Activated CD4-positive, alpha-beta T cell treated with anti-CD3 and anti-CD28 coated beads, Interleukin-2, amount 50 U/mL, for 4 hours (primary cell): Measurements from ENCODE around the gene SALL3.

ENCODE experiments used
- DNase-seq, 2 experiments: peaks; one replicate each; pipeline ENCODE4 v3.0.0-alpha.2; 2020

The SALL3 gene

DNA sequence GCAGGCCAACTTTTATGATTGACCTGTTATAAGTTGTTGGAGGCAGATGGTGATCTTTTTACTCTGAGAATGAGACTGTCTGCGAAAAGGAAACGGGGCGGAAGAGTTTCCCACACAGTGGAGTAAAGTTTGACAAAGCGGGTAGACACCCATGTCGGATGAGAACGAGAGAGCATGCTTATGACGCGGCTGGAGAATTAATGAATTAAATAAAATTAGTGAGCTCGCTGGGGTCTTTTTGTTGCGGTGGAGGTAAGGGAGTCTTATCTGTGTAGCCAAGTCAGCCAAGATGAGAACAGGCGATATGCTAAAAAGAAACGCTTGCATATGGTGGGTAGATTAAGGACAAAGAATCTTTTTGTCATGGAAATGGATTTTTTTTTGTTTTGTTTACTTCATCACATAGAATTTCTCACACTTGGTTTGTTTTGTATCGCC lies 1.8 kb downstream of the SALL3 start:
- no peak for DNase-seq

DNA sequence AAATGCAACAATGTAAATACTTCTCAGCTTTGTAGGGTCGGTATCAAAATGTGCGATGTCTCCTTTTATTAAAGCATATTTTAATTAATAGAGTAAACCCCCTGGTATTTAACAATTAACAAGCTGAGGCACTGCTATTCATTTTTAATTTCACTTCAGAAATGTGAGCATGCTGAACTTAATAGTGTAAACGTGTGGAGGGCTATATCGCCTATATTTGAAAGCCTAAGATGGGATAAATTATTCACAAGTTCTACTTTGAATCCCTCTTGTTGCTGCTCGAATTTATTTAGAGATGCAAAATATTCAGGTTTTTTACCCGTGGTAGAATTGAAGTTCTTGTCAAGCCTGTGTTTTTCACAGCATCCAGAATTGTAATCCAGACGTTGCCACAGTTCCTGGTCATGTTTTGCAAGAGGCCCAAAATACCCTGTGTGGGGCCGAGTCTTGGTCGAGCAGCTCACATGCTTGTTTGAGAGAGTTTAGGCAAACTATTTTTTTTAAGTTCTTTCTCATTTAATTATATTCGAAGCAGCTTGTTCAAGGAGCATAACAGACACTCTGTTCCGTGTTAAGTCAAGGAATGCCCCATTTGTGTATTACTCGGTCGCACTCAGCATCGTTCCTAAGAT lies 2.5 kb downstream of the SALL3 start:
- no peak for DNase-seq

DNA sequence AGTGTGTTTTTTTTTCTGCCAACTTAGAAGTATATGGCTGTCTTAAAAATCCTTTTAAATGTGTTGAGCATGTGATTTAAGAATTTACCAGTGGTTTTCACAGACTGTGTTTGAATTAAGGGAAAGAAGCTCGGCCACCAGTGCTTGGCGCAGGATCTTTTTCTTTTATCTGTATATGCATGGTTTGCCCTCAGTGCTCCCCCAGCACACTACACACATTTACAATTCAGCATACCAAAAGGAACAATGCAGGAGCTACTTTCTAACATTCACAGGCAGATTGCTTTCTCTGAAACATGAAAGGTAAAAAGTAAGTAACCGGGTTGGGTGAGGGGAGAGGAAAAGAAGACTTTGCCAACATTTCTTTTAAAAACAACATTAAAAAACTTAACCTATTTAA lies 3.9 kb downstream of the SALL3 start:
- DNase-seq: no peak

DNA sequence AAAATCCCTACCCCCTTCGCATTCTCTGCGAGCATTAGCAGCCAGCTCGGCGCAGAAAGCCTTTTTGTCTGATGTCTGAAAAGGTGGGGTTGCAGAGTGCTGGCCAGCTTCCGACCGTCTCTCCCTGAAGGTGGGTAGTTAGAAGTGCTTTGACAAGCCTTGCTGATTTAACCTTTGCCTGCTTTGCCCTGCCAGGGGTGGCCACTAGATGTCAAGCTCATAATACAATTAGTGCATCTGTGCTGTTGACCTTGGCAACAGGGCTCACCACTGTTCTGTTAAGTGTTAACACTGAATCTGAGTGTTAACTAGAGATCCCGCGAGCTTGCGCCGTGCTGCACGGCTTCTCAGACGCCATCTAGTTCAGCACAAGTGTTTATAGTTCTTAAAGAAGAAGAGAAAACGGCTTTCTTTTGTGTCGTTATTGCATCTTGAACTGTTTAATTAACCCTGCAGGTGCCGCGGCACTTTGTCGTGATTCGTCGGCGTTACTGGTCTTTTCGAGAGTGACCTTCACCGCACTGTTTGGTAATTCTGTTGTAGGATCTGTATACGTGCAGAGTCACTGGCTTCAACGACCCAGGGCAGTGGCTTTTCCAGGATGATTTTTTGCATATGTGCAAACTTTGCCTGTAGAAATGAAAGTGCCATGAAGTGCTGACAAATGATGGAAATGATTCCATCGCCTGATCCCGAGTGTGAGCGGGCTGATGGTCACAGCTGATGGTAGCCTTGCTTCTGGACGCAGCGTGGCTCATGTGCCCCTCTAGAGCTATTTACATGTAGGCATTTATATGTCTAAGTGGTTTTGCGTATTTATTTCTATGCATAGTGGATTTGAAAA lies 5.5 kb downstream of the SALL3 start:
- DNase-seq: no peak

DNA sequence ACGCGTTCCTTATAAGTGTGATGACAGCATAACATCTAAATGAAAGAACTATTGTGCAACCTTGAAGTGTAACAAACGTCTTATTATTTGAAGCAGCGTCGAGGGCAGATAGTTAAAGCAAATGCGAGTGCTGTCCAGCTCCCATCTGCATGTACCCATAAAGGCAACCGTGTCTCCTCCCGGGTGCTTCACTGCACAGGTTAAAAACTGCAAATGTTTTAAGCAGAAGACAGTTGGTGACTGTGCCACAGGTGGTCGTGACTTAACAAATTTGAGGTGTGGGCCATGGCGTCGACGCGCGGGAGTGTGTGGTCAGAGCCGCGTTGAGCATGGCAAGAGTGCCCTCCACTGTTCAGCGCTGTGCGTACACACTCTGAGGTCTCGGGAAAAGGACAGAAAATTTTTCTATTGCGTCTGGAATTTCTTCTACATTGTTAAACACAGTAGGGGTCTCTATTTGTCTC lies 6.4 kb downstream of the SALL3 start:
- no peak for DNase-seq

DNA sequence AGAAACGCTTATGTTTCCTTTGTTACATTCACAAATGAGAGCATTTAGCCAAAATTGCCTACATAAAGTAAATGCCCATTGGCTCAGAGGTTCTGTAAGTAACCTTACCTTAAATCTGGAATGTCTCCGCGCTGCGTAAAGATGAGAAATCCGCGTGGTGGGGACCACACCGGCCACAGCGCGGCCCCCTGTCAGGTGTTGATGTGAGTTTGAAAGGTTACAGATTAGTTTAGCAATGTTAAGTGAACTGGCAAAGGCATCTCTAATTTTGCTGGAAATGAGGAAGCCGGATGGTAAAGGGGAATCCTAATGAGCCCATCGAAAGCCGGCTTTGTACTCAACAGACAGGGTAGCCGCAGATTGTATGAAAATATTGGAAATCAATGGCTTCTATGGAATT lies 11.8 kb downstream of the SALL3 start:
- DNase-seq: no peak

DNA sequence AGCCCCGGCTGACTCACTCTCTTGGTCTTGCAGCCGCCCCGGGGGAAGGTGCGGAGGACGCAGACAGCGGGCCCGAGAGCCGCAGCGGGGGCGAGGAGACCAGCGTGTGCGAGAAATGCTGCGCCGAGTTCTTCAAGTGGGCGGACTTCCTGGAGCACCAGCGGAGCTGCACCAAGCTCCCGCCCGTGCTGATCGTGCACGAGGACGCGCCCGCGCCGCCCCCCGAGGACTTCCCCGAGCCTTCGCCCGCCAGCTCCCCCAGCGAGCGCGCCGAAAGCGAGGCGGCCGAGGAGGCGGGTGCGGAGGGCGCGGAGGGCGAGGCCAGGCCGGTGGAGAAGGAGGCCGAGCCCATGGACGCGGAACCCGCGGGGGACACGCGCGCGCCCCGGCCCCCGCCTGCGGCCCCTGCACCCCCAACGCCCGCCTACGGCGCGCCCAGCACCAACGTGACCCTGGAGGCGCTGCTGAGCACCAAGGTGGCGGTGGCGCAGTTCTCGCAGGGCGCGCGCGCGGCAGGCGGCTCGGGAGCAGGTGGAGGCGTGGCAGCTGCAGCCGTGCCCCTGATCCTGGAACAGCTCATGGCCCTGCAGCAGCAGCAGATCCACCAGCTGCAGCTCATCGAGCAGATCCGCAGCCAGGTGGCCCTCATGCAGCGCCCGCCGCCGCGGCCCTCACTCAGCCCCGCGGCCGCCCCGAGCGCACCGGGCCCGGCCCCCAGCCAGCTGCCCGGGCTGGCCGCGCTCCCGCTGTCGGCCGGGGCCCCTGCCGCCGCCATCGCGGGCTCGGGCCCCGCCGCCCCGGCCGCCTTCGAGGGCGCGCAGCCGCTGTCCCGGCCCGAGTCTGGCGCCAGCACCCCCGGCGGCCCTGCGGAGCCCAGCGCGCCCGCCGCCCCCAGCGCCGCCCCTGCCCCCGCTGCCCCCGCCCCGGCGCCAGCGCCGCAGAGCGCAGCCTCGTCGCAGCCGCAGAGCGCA lies 12.7 kb downstream of the SALL3 start:
- DNase-seq: no peak

DNA sequence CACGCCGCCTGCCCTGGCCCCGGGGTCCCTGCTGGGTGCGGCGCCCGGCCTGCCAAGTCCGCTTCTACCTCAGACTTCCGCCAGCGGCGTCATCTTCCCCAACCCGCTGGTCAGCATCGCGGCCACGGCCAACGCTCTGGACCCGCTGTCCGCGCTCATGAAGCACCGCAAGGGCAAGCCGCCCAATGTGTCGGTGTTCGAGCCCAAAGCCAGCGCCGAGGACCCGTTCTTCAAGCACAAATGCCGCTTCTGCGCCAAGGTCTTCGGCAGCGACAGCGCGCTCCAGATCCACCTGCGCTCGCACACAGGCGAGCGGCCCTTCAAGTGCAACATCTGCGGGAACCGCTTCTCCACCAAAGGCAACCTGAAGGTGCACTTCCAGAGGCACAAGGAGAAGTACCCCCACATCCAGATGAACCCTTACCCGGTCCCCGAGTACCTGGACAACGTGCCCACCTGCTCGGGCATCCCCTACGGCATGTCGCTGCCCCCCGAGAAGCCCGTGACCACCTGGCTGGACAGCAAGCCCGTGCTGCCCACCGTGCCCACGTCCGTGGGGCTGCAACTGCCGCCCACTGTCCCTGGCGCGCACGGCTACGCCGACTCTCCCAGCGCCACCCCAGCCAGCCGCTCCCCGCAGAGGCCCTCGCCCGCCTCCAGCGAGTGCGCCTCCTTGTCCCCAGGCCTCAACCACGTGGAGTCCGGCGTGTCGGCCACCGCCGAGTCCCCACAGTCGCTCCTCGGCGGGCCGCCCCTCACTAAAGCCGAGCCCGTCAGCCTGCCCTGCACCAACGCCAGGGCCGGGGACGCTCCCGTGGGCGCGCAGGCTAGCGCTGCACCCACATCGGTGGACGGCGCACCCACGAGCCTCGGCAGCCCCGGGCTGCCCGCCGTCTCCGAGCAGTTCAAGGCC lies 13.7 kb downstream of the SALL3 start:
- DNase-seq: no peak

DNA sequence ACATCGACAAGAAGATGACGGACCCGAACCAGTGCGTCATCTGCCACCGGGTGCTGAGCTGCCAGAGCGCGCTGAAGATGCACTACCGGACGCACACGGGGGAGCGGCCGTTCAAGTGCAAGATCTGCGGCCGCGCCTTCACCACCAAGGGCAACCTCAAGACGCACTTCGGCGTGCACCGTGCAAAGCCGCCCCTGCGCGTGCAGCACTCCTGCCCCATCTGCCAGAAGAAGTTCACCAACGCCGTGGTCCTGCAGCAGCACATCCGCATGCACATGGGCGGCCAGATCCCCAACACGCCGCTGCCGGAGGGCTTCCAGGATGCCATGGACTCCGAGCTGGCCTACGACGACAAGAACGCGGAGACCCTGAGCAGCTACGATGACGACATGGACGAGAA lies 14.4 kb downstream of the SALL3 start:
- no peak for DNase-seq

DNA sequence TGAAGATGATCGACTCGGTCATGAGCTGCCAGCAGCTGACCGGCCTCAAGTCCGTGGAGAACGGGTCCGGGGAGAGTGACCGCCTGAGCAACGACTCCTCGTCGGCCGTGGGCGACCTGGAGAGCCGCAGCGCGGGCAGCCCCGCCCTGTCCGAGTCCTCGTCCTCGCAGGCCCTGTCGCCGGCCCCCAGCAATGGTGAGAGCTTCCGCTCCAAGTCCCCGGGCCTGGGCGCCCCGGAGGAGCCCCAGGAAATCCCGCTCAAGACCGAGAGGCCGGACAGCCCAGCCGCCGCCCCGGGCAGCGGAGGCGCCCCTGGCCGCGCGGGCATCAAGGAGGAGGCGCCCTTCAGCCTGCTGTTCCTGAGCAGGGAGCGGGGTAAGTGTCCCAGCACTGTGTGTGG lies 14.9 kb downstream of the SALL3 start:
- DNase-seq: no peak

DNA sequence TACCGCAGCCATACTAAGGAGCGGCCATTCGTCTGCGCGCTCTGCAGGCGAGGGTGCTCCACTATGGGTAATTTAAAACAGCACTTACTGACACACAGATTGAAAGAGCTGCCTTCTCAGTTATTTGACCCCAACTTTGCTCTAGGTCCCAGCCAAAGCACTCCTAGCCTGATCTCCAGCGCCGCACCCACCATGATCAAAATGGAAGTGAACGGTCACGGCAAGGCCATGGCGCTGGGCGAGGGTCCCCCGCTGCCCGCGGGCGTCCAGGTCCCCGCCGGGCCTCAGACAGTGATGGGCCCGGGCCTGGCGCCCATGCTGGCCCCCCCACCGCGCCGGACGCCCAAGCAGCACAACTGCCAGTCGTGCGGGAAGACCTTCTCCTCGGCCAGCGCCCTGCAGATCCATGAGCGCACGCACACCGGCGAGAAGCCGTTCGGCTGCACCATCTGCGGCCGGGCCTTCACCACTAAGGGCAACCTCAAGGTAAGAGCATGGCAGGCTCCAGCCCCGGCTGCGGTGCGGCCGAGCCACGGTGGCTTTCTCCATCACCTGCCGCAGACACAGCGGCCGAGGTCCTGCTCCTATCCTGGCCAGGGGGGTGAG lies 15.5 kb downstream of the SALL3 start:
- no peak for DNase-seq

DNA sequence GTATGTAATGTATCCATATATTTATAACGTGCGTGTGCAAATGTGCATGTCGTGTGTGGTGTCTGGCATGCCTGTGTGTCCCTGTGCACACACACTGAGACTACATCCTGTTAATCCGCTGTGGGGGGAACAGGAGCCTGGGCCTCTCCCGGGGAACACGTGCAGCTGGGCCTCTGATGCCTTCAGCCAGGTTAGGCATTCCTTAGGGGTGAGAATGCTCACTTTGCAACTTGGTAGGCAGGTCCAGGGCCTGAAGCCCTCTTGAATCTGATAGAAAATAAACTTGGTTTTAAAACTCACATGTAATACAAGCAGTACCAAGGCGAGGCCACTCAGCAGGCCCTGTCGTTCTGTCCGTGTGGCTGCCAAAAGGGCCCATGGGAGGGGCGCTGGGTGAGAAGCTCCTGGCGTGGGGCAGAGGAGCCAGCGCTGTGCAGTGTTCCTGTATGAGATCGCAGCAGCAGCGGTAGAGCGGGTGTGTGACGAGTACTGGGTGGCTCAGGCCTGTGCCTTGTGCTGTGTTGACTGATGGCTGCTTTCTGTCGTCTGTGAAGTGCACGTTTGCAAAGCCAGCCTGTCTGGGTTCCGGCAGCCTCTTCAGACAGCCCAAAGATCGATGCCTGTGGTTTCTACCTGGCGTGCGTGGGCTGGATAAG lies 16.2 kb downstream of the SALL3 start:
- DNase-seq: no peak

DNA sequence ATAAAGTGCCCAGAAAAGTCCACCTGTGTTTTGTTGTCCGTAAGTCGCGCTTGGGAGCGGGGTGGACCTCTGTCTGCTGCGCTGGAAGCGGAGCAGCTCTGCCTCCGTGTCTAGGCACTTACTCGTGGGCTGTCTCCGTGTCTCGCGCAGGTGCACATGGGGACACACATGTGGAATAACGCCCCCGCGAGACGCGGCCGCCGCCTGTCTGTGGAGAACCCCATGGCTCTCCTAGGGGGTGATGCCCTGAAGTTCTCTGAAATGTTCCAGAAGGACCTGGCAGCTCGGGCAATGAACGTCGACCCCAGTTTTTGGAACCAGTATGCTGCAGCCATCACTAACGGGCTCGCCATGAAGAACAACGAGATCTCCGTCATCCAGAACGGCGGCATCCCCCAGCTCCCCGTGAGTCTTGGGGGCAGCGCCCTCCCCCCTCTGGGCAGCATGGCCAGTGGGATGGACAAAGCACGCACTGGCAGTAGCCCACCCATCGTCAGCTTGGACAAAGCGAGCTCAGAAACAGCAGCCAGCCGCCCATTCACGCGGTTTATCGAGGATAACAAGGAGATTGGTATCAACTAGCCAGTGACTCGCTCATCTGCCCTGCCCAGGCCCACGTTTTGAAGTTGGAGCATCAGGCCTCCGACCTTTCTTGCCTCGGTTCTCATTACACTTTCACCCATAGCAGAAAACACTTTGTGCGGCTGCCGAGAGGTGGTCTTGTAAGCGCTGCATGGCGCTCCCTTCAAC lies 17.3 kb downstream of the SALL3 start:
- DNase-seq: no peak

DNA sequence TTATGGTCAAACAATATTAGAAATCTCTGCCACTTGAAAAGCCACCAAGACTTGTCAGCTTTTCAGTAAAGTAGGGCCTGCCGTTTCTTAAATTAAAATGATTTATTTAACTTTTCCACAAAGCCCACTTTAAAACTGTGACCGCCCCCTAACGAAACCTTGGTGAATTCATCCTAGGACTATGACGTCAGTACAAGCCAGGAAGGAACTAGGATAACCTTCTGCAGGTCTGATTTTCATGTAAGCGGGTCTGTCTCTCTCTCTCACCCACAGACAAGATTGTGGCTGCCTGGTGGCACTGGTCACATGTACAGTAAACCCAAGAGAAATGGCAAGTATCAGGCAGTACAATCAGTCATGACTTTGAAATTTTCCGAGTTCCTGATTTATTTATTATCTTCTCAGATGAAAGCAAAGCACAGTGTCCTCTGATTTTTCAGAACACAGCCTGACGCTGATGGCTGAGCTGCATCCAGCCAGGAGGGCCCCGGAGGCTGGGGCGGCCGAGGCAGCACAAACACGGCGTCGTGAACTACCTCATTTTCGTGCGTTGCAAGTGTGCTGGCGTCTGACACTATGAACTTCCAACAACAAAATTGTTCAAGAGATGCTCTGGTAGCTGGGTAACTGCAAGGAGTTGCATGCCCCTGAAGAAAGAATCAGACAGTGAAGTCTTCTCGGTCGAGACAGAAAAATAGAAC lies 18.9 kb downstream of the SALL3 start:
- DNase-seq: no peak

DNA sequence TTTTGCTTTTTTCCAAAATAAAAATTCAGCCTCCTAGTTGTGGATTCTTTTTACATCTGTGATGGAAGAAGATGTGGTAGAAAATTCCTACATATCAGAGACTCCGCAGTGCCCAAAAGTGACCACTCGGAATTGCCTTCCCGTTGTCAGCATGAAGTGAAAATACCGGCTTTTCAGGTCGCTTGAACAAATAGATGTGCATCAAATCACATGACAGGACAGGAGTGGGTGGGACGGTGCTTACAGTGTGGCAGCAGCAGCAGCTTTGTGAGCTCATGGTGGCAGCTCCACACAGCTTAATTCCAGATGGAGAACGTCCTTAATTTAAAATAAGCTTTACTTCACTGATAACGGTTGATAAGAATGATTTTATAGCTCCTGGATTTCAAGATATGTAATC lies 20.3 kb downstream of the SALL3 start:
- no peak for DNase-seq

DNA sequence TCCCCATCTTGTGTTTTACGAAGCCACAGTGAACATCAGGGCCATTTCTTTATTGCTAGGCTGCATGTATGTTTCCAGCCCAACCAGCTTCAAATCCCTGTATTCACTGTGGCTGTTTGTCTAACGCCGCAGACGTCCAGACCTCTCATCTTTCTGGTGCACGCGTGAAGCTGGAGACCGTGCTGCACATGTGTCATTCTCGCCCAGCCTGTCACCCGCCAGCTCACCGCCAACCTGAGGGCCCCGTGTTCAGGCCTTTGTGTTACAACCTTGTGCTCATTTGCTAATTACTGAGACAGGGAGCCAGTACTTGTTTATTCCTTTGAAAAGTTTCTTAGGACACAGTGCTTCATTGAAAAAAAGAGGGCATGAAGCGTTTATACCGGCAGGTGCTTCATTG lies 21.4 kb downstream of the SALL3 start:
- DNase-seq: no peak

DNA sequence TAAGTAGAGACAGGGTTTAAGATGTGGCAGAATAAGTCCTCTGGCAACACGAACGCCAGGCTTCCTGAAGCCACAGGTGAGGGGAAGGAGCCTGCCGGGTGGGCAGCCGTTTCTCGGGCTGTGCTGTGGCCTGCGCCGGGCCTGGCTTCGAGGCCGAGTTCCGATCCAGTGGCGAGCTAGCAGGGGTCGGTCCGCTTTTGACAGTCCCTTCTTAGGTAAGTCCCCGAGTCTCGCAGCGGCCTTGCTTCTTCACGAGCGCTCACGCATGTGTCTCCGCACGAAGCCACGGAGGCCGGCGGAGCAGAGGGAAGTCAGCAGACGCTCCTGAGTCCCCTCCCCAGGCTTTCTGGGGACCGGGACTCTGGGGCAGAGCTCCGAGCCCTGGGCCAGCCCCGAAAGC lies 26.0 kb downstream of the SALL3 start:
- no peak for DNase-seq

DNA sequence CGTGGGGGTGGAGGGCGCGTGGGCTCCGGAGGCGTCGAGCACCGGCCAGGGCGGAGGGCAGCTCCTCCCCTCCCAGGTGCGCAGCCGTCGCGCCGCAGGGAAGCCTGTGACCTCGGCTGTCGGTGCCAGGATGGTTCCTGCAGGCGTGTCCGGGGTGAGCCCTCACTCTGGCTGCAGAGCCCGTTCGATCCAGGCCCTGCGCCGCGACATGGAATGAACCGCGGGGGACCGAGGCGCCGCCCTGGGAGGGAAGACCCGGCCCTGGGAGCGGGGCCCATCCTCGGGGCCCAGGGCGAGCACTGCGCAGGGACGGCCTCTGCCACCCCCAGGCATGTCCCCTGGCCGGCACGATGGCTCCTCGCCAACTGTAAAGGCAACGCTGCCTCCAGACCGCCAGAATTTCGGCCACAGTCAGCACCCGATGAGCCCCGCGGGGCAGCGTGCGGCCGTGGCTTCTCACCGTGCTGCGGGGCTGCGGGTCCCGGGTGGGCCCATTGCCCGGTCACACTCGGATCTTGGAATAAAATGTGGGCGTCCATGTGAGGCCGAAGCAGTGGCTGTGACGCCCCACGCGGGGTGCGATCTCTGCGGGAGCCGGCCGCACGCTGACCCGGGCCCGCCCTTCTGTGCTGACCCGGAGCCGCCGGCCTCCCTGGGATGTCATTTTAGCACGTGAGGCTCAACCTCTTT lies 26.6 kb downstream of the SALL3 start:
- DNase-seq: no peak

DNA sequence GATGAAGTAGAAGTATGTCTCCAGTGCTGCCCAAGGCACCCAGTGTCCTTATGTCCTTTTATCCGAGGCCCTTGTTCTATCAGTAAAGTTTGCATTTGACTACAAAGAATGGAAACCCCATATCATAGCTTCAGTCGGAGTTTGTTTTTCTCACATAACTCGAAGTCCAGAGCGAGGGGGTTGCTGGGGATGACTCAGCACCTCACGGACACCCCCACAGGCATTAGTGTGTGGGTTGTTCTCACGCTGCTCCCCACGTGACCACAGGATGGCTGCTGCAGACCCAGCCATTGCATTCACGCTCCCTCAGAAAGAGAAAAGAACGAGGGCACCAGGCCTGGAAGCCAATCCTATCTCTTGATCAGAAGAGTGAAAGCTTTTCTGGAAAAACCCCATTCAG lies 27.8 kb downstream of the SALL3 start:
- no peak for DNase-seq
